Hepatocyte (in vitro differentiated cells): Measurements from ENCODE around the gene SH3PXD2A. TPM values are rescaled to one million over a fixed set of nuclear protein-coding genes. Genes with fewer than 3 reads are reported as not detected.

Source experiments
- DNase-seq: peaks from one replicate; pipeline ENCODE4 v3.0.0-alpha.2; 2016; ENCODE audit warnings: low spot score
- H2AFZ ChIP-seq: fragments of 200-600 bp; sonication (generic); 2 replicates; pipeline ENCODE4 v1.6.0; 2016; ENCODE audit warnings: antibody characterized with exemption, mild to moderate bottlenecking
- H3K27ac ChIP-seq: fragments of 200-600 bp; sonication (generic); 2 replicates; pipeline ENCODE4 v1.5.1; 2016; ENCODE audit warnings: mild to moderate bottlenecking
- H3K27me3 ChIP-seq: fragments of 200-600 bp; sonication (generic); 2 replicates; pipeline ENCODE4 v1.6.1; 2016
- H3K36me3 ChIP-seq: fragments of 200-600 bp; sonication (generic); replicated peaks from 2 replicates; pipeline ENCODE4 v1.5.1; 2016; ENCODE audit warnings: low read depth; ENCODE audit not compliant: insufficient read depth
- H3K4me1 ChIP-seq: fragments of 200-600 bp; sonication (generic); 2 replicates; pipeline ENCODE4 v1.5.1; 2016; ENCODE audit warnings: mild to moderate bottlenecking, moderate library complexity; ENCODE audit not compliant: insufficient read depth
- H3K4me2 ChIP-seq: fragments of 200-600 bp; sonication (generic); 2 replicates; pipeline ENCODE4 v1.6.0; 2016
- H3K4me3 ChIP-seq: fragments of 200-600 bp; sonication (generic); 2 replicates; pipeline ENCODE4 v1.5.1; 2016; ENCODE audit warnings: mild to moderate bottlenecking
- H3K79me2 ChIP-seq: fragments of 200-600 bp; sonication (generic); 2 replicates; pipeline ENCODE4 v1.6.0; 2017; ENCODE audit warnings: mild to moderate bottlenecking
- H3K9me2 ChIP-seq: fragments of 200-600 bp; sonication (generic); replicated peaks from 2 replicates; pipeline ENCODE4 v1.6.0; 2017; ENCODE audit warnings: mild to moderate bottlenecking; ENCODE audit not compliant: insufficient read depth
- H3K9me3 ChIP-seq: fragments of 200-600 bp; sonication (generic); 2 replicates; pipeline ENCODE4 v1.5.1; 2016; ENCODE audit warnings: low read depth, mild to moderate bottlenecking
- H4K20me1 ChIP-seq: fragments of 200-600 bp; sonication (generic); 2 replicates; pipeline ENCODE4 v1.6.0; 2016; ENCODE audit warnings: mild to moderate bottlenecking; ENCODE audit not compliant: insufficient read depth, poor library complexity, severe bottlenecking
- CTCF ChIP-seq: fragments of 200-600 bp; sonication (generic); IDR thresholded peaks from 2 replicates; pipeline ENCODE4 v1.5.1; 2016; ENCODE audit warnings: antibody characterized with exemption, mild to moderate bottlenecking; ENCODE audit not compliant: poor library complexity
- EZH2 ChIP-seq: fragments of 200-600 bp; sonication (generic); IDR thresholded peaks from 2 replicates; pipeline ENCODE4 v1.6.1; 2016; ENCODE audit warnings: antibody characterized with exemption, mild to moderate bottlenecking, borderline replicate concordance
- EZH2phosphoT487 ChIP-seq: fragments of 200-600 bp; sonication (generic); IDR thresholded peaks from one replicate; pipeline ENCODE4 v1.6.1; 2018; ENCODE audit warnings: antibody characterized with exemption, mild to moderate bottlenecking, low read depth, moderate library complexity; ENCODE audit not compliant: unreplicated experiment, severe bottlenecking
- WGBS: methylation state at CpG from one replicate; pipeline ENCODE4 v1.1.6; 2016; ENCODE audit warnings: low lambda C conversion rate; ENCODE audit errors: missing lambda C conversion rate; 5-methylcytosine and 5-hydroxymethylcytosine counted together
- polyA plus RNA-seq: library from polyadenylated mRNA; unstranded; fragments of >200 nt; fragmentation: Nextera tagmentation; extraction: Ambion mirVana; gene quantifications from 2 replicates; pipeline ENCODE4 v1.2.1, GENCODE V29; 2016
- total RNA-seq: library from RNA; depleted of rRNA; stranded (reverse); fragments of >200 nt; gene quantifications from 2 replicates; pipeline ENCODE4 v1.2.3, GENCODE V29; 2014

Gene SH3PXD2A
- total and polyA plus RNA-seq, 2 experiments from 2014 or later = 8.4 to 13.6 TPM

- 92% methylated on average over 7 of the region's 7 CpGs for WGBS
- Histone ChIP-seq H3K4me2 (no peak overlapping the region), H3K4me1 (peaks cover 7% of the 10 kb centered on the region), H3K4me3 (no peak overlapping the region), H2AFZ (no peak overlapping the region), H3K27me3 (no peaks in the 10 kb centered on the region), H3K79me2 (no peaks in the 10 kb centered on the region), H3K9me2 (no peaks in the 10 kb centered on the region), H3K36me3 (no peaks in the 10 kb centered on the region), H3K27ac (no peak overlapping the region), H4K20me1 (no peaks in the 10 kb centered on the region), H3K9me3 (no peaks in the 10 kb centered on the region)
- DNase-seq = no peak
- no peak for TF ChIP-seq EZH2
- TF ChIP-seq CTCF = no peak
- TF ChIP-seq EZH2phosphoT487 = no peak
Measured at GRCh38 chr10:103763374-103764202, 91.8 kb downstream of the SH3PXD2A start.

GRCh38 chr10:103762916-103763315 lies 92.5 kb downstream of the SH3PXD2A start:
- Histone ChIP-seq H3K9me2 (no peaks in the 10 kb centered on the region), H3K4me2 (no peak overlapping the region), H3K9me3 (no peaks in the 10 kb centered on the region), H3K4me3 (no peak overlapping the region), H4K20me1 (no peaks in the 10 kb centered on the region), H3K27me3 (no peaks in the 10 kb centered on the region), H3K79me2 (no peaks in the 10 kb centered on the region), H3K4me1 (peaks cover 9% of the 10 kb centered on the region), H2AFZ (no peak overlapping the region), H3K27ac (no peak overlapping the region), H3K36me3 (no peaks in the 10 kb centered on the region)
- TF ChIP-seq EZH2phosphoT487 = no peak
- no peak for TF ChIP-seq EZH2
- no peak for TF ChIP-seq CTCF
- WGBS = 100% methylated on average over 2 of the region's 2 CpGs
- DNase-seq = no peak

GRCh38 chr10:103762162-103762561 lies 93.2 kb downstream of the SH3PXD2A start:
- Histone ChIP-seq H3K79me2 (no peaks in the 10 kb centered on the region), H3K9me2 (no peaks in the 10 kb centered on the region), H3K4me1 (peaks cover 9% of the 10 kb centered on the region), H3K27ac (no peak overlapping the region), H3K4me3 (no peak overlapping the region), H3K9me3 (no peaks in the 10 kb centered on the region), H3K36me3 (no peaks in the 10 kb centered on the region), H3K4me2 (no peak overlapping the region), H4K20me1 (no peaks in the 10 kb centered on the region), H2AFZ (no peak overlapping the region), H3K27me3 (no peaks in the 10 kb centered on the region)
- WGBS = 95% methylated on average over 4 of the region's 4 CpGs
- no peak for DNase-seq
- no peak for TF ChIP-seq EZH2
- TF ChIP-seq EZH2phosphoT487 = no peak
- no peak for TF ChIP-seq CTCF
